Astrocyte of the hippocampus (primary cell): Measurements from ENCODE around the gene SLC23A2.

ENCODE experiments used
- DNase-seq: peaks from one replicate; pipeline ENCODE4 v3.0.0; 2011; ENCODE audit warnings: low read depth, low spot score

The SLC23A2 gene

DNA sequence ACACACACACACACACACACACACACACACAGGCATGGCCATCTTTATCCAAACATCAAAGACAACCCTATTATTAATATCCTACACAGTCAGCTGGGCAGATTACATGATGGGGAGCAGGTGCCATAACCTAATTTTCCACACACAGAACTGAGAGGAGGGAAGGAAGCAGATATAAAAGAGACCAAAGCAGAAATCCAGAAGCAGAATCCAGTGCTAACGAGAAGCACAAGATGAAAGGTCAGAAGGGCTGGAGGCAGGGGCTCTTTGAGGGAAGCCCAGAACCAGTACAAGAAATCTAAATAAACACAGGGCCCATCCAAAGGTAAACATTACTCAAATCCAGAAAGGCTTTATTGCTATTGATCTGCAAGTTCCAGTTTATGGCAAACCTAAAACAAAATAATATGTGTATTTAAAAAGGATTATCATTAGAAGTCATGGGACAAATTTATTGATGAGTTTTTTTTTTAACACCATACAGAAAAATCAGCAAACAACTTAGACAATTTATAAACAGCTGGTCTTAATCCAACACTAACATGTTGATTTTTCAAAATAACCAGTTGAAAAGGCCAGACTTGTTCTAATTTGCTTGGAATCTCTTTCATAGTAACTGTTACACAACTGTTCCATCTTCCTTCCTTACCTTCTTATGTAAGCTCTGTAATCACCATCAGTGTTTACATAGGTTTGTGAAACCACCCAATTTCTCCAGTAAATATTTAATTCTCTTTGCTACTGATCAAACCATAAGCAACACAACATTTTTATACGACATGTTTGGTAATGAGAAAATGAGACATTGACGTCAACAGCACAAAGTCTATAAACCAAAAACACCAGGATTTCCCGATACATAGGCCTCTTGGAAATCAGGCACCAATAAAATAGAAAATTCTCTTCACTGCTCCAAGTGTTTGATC is 34.2 kb downstream of the SLC23A2 start:
- DNase-seq = no peak

DNA sequence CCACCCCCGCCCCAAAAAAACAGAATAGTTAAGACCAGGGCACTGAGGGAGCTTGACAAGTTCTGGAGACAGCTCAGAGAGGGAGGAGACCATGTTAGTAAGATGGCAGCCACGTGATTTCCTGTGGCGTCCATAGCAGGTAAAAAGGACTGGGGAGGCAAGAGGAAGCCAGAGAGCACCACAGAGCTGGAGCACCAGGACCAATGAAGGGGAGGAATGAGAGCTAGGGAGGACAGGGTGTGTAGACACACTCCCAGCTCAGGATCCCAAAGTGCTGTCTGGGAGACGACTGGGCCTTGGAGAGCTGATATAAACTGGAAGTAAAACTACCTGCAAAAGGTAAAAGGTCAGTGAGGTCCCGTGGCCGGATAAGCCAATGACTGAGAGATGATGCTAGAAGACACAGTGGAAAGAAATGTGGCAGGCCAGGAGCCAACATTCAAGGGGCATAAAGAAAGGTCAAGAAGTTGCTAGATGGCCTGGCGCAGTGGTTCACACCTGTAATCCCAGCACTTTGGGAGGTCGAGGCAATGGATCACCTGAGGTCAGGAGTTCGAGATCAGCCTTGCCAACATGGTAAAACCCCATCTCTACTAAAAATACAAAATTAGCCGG is 39.0 kb downstream of the SLC23A2 start:
- DNase-seq = no peak

DNA sequence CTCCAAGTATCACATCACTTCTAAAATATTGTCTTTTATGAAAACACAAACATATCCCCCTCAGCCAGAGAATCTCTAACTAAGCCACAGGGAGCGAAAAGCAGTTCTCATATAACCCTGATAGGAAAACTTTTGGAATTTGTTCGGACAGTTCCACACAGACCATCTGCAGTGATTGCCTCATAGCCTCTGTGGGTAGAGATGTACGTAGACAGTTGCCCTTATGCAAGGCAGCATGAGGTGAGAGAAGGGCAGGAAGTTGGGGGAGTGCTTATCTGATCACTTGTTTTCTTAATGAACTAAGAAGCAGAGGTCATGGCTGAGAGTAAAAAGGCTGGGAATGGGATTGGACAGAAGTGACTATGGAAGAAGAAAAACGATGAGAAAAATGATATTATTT is 39.6 kb downstream of the SLC23A2 start:
- no peak for DNase-seq

DNA sequence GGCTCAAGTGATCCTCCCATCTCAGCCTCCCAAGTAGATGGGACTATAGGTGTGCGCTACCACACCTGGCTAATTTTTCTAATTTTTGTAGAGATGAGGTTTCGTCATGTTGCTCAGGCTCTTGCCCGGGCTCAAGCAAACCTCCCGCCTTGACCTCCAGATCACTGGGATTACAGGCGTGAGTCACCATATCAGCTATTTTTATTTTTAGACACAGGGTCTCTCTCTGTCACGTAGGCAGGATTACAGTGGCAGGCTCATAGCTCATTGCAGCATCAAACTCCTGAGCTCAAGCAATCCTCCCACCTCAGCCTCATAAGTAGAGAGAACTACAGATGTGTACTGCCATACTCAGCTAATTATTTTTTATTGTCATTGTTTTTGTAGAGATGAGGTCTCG is 41.7 kb downstream of the SLC23A2 start:
- DNase-seq = no peak

DNA sequence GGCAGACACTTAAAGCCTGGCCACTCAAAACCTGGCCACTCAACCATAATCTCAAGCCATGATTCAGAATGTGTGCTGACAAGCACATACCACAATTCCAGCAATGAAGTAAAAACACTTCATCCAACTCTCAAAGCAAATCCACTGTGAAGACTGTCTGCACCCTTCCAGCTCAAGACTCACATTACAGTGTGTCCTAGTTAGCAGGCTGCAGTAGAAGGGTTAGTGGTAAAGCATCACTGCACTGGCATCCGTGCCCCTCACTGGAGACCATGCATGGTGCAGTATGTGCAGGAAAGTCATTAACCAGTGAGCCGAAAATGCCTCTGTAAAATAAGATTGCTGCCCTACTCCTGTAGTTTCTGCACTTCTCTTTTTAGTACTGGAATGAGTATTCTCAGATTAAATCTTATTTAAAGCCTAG is 43.4 kb downstream of the SLC23A2 start:
- peak; percentile 66 for DNase-seq

DNA sequence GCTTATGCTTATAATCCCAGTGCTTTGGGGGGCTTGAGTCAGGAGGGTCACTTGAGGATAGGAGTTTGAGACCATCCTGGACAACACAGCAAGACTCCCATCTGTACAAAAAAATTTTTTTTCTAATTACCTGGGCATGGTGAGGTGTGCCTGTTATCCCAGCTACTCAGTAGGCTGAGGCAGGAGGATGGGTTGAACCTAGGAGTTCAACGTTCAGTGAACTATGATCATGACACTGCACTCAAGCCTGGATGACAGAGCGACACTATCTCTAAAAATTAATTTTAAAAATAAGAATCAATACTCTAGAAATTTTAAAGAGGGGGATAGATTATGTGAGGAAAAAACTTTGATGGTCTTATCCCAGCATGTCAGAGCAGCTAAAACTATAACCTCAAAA is 44.1 kb downstream of the SLC23A2 start:
- no peak for DNase-seq

DNA sequence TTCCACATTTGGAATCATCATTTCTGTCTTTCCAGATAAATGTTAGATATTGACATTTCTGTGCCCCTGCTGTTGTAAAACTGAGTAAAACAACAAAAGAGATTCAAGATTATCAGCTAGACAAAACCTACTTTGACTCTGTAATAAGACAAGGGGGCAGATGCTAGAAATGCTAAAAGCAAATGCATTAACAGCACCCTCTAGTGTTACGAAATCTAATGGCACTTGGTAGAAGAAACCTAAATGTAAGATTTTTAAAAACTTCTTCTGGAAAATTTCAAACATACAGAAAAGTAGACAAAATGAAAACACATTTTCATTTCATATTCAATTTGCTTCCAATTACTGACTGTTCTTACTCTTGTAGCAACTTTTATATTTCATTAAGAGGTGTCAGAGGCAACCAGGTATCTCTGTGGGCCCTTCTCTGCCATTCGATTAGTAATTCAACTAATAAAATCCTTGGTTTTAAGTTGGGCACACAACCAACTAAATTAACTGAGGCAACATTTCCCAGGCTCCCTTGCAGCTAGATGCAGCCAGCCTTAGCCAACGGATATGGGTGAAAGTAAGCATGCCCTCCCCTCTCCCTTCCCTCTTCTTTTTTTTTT is 45.0 kb downstream of the SLC23A2 start:
- DNase-seq = peak; percentile 75

DNA sequence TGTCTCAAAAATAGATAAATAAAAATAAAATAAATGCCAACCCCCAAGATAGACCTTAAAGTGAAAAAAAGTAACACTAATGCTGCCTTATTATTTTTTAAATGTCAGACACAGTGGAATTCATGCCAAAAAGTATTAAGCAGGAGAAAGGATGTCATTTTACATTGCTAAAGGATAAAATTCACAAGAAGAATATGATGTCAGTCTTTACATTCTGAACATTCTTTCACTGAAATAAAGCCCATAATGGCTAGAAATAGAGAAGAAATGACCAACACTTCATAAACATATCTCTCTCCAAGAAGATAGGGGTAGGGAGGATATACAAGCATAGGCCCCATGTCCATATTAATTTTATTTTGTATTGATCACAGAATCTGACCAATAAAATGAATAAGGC is 47.4 kb downstream of the SLC23A2 start:
- DNase-seq = no peak

DNA sequence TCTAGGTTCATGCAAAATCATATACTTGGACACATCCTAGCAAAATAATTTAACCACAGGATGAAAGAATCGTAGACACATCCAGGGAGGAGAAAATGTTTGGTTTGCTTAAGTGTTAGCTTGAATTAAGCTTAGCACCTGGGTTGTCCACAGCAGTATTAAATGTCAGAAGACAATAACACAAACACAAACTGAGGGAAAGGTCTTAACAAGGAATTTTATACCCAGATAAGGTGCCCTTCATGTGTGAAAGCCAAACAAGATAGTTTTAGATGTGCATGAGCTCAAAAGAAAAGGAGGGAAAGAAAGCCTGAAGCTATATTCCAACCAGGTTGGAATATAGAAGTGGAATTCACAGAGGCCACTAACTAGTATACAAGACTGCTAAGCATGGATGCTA is 49.1 kb downstream of the SLC23A2 start:
- no peak for DNase-seq

DNA sequence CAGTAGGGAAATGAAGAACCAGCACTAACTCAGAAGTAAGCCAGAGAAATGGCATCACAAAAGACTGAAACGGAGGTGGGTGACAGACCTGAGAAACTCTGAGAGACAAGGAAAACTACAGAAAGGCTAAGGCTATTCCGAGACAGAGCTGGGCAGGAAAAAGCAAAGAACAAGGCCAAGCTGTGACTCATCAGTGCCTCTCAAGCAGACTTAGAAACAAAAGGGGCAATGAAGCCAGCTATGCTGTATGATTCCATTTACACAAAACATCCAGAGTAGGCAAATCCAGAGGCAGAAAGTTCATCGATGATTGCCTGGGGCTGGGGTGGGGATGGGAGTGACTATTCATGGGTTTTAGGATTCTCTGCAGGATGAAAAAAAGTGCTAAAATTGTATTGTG is 50.0 kb downstream of the SLC23A2 start:
- DNase-seq = peak; percentile 93

DNA sequence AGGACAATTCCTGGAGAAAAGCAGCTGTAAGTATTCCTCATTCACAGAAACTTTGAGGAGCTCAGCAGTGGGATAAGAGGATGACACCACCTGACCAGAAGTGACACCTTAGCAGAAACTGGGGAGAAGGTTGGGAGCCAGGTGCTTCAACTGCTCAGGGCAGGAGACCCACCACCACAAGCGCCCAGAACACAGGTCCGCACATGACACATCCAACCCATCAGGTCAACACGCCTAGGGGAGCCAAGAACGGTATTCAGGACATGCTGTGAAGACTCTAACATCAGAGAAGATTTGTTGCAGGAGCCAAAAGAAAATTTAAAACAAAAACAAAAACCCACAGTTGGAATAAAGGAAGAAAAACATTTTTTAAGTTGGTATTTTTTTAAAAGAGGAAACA is 50.5 kb downstream of the SLC23A2 start:
- no peak for DNase-seq

DNA sequence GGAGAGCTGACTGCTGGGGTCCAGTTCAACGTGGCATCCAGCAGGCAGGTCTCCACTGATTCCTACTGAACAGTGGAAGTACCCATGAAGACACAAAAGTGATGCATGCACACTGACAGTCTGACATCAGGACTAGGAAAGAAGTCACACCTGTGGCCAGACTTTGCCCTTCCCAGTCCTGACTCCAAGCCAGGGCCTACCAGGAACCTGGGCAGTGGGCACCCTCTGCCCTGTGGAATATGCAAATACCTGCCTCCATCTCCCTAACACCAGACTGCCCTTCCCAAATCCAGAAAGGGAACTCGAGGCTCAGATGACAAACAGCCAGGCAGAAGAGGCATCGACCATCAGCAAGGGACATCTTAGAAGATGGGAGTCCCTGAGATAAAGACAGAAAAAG is 50.9 kb downstream of the SLC23A2 start:
- DNase-seq = no peak

DNA sequence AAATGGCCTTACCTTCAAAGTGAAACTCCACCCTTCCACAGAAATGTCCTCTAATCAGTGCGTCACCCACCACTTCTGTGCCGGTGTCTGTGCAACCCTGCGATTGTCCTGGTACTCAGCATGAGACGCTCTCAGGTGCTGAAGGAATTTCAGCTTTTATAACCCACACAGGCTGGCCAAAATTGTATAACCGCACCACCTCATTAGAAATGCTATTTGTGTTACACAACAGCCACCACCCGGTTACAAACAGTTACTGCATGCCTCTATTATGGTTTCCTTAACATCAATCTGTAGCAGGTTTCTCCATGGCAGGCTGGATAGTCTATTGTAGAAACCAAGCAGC is 51.5 kb downstream of the SLC23A2 start:
- peak; percentile 76 for DNase-seq

DNA sequence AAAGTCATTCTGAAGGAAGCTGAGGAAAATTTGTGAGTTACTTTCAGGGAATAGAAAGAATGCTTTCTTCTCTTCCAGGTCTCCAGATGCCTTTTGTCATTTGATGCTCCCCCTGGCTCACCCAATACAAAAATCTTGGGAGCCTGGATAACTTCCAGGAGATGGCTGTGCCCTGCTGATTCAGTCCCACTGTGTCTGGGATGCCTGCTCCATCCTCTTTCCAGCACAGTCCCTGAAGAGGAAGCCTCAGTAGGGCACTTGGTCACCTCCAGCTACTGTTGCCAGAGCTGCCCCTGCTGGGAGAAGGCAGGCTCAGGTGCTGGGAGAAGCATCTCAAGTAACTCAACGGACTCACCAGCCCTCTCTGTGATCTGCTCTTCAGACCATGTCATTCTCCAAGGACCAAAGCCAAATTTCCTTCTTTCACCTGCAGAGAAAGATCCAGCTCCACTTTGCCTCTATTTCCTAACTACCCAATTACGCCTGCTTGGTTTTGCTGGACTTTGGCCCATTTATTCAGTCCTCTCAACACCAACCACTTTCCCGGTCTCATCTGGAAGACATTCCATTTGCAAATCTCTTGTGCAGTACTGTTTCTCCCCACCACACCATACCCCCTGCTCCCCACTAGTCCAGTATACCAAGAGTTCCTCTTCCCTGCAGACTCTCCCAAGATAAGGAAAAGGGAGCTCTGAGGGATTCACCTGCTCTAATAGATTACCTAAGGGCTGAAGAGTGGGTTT is 53.3 kb downstream of the SLC23A2 start:
- DNase-seq = no peak

DNA sequence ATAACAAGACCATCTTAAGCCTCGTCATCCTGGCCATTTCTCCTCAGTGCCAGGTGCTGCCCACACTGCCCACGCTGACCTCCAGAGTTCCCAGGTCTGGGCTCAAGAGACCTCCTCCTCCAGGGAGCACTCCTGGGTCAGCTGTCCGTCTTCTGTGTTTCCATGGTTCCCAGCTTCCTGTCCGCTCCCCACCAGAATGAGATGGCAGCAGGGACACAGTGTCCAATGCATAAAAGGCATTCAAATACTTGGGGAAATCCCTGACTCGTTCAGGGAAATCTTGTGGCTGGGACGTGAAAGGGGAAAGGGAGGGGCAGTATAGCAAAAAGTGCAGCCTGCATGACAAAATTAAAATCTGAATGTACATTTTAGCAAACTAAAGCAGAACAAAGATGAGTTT is 54.3 kb downstream of the SLC23A2 start:
- DNase-seq = peak; percentile 27

DNA sequence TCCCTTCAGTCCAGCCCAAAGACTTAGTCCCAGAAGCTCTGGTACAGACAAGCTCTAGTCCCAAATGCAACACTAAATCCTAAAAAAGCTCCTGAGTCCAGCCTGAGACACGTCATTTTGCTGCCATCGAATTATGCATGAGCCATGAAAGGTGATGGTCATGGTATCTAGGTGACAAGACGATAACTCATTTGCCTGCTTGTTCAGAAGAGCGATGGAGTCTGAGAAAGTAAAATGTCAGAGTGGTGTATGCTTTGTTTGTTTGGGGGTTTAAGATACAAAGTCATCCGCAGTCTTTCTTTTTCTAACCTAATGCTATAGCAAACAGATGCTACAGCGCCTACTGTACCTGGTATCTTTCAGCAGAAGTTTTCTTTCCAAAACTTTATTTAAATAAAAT is 54.7 kb downstream of the SLC23A2 start:
- DNase-seq = no peak

DNA sequence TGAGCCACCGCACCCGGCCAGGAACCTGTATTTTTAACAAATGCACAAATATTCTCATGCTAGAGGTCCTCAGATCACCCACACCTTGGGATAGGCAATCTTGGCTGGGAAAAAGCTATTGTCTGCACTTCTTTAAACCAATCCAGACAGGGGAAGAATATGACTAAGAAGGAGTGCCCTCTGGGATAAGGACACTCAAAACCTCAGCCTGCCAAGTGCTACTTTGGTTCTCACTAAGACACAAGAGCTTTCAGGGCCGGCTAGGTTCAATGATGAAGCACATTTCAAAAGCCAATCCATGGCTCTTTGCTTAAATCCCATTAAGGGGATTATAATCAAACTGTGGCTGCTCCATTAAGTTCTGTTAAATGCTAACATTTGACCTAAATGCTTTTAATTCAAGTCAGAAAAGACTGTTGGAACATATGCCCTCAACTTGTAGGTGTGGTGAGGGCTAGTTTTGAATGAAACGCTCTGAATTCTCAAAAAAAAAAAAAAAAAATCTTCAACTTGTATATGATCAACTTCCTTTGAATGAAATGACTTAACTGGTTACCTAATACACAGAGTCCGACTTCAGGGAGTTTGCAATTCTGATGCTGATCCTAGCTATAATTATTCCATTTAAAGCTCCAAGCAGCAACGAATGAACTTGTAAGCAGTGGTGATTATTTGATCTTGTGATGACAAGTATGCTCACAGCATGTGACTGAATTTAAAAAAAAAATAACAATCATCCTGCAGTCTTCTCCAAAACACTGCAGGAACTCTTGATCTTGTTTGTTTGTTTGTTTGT is 56.6 kb downstream of the SLC23A2 start:
- peak; percentile 18 for DNase-seq

DNA sequence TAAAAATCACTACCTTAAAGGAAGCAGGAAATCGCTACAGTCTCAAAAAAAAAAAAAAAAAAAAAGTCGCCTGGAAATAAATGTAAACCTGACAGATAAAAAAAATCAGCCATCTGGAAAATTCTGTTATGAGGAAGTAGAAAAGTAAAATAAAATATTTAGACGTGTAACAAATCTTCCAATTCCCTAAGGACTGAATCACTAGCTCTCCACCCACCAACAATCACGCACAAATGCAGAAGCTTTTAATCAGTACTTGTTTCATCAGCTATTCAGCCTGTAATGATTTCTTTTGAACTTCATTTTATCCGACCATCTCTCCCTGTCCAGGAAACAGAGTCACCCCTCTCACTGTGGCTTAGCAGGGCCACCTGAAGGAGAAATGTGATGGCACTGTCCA is 59.0 kb downstream of the SLC23A2 start:
- no peak for DNase-seq

DNA sequence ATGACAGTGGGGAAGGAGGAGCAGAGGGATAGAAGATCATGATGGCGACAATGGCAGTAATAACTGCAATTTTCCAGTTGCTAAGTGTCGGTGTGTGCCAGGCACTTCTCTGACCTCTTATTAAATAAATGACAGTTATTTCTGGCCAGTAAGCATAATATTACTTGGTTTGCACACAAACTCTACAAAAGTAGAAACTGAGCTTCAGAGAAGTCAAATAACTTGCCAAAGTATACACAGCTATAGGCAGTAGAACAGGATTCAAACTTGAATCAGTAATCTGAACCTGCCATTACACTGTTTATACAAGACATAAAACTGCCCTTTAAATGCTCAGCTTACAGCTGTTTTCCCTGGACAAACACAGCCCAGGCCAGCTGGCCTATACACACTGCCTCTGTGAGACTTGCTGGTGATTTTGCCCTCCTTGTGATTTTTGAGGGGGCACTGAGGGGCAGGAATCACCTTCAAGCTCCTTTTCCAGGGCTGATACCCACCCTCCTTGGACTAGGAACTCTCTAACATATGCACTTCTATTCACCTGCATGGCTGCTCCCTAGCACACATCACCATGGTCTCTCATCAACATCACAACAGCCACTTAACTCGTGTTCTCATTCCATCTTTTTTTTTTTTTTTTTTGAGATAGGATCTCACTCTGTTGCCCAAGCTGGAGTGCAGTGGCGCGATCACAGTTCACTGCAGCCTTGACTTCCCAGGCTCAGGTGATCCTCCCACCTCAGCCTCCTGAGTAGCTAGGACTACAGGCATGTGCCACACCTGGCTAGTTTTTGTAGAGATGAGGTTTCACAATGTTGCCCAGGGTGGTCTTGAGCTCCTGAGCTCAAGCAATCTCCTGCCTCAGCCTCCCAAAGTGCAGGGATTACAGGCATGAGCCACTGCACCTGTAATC is 63.6 kb downstream of the SLC23A2 start:
- DNase-seq = no peak

DNA sequence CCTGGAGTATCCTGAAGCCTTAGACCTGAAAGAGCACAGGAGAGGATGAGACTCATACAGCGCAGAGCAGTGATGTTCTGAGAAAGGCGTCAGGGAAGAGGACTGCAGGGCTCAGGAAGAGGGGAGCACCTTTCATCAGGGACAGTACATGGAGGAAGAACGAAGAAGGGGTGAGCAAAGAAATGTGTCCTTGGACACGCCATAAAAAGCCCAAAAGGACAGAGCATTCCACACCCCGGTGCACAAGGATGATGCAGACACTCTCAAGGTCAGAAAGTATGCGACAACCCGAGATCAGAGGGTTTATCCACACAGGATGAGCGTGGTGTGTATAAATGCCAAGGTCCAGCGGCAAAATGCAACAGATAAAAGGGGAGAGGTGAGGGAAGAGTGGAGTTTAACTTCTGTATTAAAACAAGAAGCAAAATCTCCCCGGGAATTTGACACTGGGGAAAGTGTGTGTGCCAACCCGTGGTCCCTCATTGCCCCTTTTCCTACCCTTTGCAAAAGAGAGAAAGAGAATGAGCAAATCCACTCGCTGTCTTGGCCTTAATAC is 64.4 kb downstream of the SLC23A2 start:
- no peak for DNase-seq
